HL-60/S4 treated with phorbol 12-myristate 13-acetate at 8.2 ng/mL for 4 days and 3 days (cell line): ENCODE results near the gene TRAPPC14.

ENCODE experiments used
- in situ Hi-C: fragments of 300-500 bp; cut with MboI; formaldehyde crosslinking; loops from 2 replicates; pipeline ENCODE4 v1.15.0; 2022; ENCODE audit warnings: low sequenced_read_pairs

TRAPPC14 gene

DNA sequence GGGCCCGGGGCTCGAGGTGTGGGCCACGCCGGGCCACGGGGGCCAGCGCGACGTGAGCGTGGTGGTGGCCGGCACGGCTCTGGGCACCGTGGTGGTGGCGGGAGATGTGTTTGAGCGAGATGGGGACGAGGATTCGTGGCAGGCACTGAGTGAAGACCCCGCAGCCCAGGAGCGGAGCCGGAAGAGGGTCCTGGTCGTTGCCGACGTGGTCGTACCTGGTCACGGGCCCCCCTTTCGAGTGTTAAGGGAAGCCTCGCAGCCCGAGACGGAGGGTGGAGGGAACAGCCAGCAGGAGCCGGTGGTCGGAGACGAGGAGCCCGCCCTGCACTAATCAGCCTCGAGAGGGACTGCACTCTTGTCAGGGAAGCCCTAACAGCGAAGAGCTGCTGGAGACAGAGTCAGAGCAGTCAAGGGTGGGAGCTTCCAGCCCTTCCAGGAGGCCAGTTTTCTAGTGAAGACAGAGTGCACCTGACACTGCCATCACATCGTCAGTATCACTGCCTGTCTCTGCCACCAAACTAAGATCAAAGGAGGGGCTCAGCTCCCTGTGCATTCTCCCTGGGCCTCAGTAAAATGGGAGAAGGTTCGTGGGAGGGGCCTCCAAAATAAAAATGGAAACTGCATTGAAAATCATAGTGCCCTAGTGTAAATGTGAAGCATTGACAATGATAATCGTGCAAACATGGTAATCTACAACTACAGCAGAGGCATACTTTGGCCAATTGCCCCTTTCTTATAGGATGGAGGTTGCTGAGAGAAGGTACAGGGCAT lies 30.5 kb downstream of the TRAPPC14 start:
- in situ Hi-C loops = no loop called here

- in situ Hi-C loops = no loop called here
Observed at GRCh38 chr7:100126931-100127865, 31.3 kb downstream of the TRAPPC14 start, which contains the start of gene MBLAC1. MBLAC1 (plus strand) TSS chr7:100126967; CDS start chr7:100127396, 429 bp downstream.

DNA sequence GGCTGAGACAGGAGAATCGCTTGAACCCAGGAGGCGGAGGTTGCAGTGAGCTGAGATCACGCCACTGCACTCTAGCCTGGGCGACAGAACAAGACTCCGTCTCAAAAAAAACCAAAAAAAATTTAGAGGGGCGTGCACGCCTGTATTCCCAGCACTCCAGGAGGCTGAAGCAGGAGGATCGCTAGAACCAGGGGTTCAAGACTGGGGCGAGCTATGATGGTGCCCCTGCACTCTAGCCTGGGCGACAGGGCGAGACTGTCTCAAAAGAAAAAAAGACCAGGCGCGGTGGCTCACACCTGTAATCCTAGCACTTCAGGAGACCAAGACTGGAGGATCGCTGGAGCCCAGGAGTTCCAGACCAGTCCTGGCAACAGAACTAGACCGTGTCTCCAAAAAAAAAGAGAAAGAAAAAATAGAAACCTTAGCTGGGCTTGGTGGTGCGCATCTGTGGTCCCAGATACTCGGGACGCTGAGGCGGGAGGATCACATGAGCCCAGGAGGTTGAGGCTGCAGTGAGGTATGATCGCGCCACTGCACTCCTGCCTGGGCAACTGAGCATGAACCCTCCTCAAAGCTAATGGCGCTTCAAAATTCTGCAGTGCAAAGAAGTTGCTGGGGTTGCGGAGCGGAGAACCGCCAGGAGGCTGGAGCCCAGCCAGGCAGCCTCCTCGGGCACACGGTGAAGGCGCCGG lies 32.1 kb downstream of the TRAPPC14 start:
- in situ Hi-C loops = no loop called here

- in situ Hi-C loops = no loop called here
Observed at GRCh38 chr7:100124301-100125230, 34.0 kb downstream of the TRAPPC14 start.

- in situ Hi-C loops = no loop called here
Observed at GRCh38 chr7:100122568-100122967, 36.0 kb downstream of the TRAPPC14 start.

- in situ Hi-C loops = no loop called here
Observed at GRCh38 chr7:100122067-100122466, 36.5 kb downstream of the TRAPPC14 start.

DNA sequence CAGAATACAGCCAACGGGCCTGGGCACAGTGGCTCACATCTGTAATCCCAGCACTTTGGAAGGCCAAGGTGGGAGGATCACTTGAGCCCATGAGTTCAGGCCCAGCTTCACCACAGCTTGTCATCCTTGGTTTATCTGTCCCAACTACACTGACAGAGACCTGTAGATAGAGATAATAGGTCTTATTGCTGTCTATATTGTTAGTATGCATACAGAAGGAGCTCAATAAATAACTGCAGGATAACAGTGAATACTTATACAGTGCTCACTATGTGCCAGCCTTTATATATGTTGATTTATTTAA lies 37.8 kb downstream of the TRAPPC14 start:
- in situ Hi-C loops = no loop called here

GRCh38 chr7:100119970-100120732 lies 38.4 kb downstream of the TRAPPC14 start:
- in situ Hi-C loops = no loop called here

DNA sequence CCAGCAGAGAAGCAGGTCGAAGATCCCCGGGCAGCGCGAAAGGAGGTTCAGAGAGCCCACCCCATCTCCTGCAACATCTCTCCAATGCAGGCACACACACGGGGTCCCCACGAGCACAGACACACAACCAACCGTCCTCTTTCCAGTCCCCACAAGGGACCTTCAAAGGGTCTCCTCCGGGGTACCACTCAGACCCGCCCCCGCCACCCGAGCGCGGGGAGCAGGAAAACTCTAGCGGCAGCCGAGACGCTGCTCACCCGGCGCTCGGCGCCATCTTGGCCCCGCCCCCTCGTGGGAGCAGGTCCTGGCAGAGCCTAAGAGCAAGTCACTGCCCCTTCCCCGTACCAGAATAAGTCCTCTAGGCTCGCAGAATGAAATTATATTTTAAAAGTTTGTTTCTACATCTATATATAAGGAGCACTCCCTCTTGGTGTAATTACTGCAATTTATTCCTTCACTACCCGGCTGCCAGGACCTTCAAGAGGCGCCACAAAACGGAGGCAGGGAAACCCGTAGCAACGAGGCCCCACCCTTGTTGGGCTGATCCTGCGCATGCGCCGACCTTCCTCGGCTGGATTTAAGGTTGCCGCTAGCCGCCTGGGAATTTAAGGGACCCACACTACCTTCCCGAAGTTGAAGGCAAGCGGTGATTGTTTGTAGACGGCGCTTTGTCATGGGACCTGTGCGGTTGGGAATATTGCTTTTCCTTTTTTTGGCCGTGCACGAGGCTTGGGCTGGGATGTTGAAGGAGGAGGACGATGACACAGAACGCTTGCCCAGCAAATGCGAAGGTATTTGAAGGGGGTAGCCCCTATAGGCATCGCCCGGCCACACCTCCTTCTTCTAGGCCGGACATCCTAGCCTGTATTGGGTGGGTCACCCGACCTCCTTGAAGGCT lies 39.2 kb downstream of the TRAPPC14 start, which contains the start of the genes CNPY4 and TAF6:
Gene CNPY4 (plus strand): TSS at position 563 of the 898 bp plus-strand sequence. CDS start 111 bp downstream, at position 674.
Gene TAF6 (minus strand): TSS at position 287 of the 898 bp plus-strand sequence. CDS start 5,149 bp downstream, outside the sequence.
- in situ Hi-C loops = no loop called here

- in situ Hi-C loops = no loop called here
Observed at GRCh38 chr7:100118388-100119071, 40.0 kb downstream of the TRAPPC14 start.

DNA sequence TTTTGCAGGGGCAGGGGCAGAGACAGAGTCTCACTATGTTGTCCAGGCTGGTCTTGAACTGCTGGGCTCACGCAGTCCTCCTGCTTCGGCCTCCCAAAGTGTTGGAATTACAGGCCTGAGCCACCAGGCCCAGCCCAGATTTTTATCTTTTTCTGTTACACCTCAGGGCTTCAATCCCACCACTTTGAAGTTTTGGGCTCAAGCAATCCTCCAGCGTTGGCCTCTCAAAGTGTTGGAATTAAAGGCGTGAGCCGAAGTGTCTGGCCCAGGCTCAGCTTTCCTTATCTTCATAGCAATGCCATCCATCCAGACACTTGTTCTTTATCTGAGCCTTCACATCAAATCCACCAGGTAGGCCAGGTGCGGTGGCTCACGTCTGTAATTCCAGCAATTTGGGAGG lies 43.5 kb downstream of the TRAPPC14 start:
- in situ Hi-C loops = no loop called here

DNA sequence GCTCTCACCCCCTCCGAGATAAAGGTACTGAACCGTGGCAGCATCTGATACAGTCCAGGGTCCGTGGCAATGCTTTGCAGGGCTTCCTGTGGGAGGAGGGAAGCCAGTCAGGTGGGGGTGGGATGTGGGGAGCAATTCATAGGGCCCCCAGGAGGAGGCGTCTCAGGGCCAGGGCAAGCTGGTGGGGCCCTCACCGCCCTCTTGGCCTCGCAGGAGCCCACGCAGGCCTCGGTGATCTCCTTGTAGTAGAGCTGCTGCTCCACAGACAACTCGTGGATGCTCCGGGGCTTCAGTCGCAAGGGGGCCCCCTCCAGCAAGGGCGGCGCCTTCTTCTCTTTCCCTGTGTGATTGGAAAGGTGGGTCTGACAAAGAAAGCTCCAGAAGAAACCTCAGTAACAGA lies 46.6 kb downstream of the TRAPPC14 start:
- in situ Hi-C loops = no loop called here

GRCh38 chr7:100111156-100111555 lies 47.4 kb downstream of the TRAPPC14 start:
- in situ Hi-C loops = no loop called here

DNA sequence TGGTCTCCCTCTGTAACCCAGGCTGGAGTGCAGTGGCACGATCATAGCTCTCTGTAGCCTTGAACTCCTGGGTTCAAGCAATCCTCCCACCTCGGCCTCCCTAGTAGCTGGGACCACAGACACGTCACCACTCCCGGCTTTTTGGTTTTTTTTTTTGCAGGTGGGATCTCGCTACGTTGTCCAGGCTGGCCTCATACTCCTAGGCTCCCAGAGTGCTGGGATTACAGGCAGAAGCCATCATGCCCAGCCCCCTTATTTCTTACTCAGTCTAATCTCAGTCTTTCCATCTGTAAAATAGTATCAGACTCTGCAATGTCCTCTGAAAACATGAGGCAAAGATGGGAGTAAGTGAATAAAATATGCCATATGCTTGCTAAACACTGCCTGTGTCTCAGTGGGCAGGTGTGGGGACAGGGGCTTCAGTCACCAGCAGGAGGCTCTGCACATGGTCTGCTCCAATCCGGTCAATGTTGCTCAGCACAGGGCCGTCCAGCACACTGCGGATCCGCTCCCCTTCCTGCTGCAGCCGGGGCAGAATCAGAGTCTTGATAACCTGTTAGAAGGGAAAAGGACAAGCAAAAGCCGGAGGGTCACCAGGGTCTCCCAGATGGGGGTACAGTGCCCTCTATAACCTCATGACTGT lies 48.9 kb downstream of the TRAPPC14 start:
- in situ Hi-C loops = no loop called here

- in situ Hi-C loops = no loop called here
Observed at GRCh38 chr7:100107890-100108289, 50.6 kb downstream of the TRAPPC14 start.

DNA sequence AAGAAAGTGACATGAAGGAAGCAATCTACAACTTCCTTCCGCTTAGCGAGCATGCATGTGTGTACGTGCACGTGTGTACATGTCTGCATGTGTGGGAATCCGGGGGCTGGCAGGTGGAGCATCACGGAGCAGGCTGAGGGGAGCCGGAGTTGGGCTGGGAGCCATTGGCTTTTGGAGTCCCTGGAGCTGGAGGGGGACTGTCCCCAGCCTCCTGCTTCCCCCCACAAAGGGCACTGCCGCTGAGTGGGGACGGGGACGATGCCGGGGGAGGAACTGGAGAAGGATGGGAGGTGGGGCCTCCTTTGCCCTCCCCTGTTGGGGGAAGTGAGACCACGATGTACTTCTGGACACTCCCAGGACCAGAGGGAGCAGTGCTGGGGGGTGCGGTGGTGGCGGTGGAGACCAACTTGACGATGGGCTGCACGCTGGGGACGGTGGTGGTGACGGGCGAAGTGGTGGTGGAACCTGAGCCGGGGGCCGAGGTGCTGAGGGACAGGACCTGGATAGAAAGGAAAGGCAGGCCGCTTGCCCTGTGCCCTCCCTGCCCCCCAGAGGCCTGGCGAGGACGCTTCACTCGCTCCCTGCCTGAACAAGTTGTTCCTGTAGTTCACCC lies 51.3 kb downstream of the TRAPPC14 start:
- in situ Hi-C loops = no loop called here

GRCh38 chr7:100106633-100107032 lies 51.9 kb downstream of the TRAPPC14 start:
- in situ Hi-C loops = no loop called here
